Stimulated activated CD4-positive, alpha-beta T cell treated with anti-CD3 and anti-CD28 coated beads, Interleukin-4, amount 100 ng/mL, for 48 hours (primary cell): ENCODE measurements around the gene TFE3.
A peak's percentile ranks its signal among the peaks of the same experiment; 100 is the strongest.

ENCODE experiments used
- DNase-seq, 2 donors: peaks; one replicate each; pipeline ENCODE4 v3.0.0-alpha.2; 2020; ENCODE audit warnings: low read depth in 2 of 2

Gene TFE3

GRCh38 chrX:49061490-49061889, 18.3 kb upstream of the TFE3 start:
- no peak for DNase-seq

- DNase-seq = no peak
Observed at GRCh38 chrX:49060914-49061313, 17.8 kb upstream of the TFE3 start.

- no peak for DNase-seq
Observed at GRCh38 chrX:49059681-49060085, 16.5 kb upstream of the TFE3 start.

- DNase-seq = no peak
Observed at GRCh38 chrX:49059201-49059600, 16.0 kb upstream of the TFE3 start.

- DNase-seq = no peak
Observed at GRCh38 chrX:49058794-49059193, 15.6 kb upstream of the TFE3 start, which contains the start of gene CCDC120. Gene CCDC120, plus strand, starts transcription at chrX:49058999. Its CDS starts 3,043 bp downstream, at chrX:49062042.

GRCh38 chrX:49054073-49054762, 11.1 kb upstream of the TFE3 start:
- no peak for DNase-seq

GRCh38 chrX:49053223-49054072, 10.3 kb upstream of the TFE3 start:
- DNase-seq = peak; percentile 44 to 55

GRCh38 chrX:49043987-49044281, 777 bp upstream of the TFE3 start:
- DNase-seq = no peak

- no peak for DNase-seq
Observed at GRCh38 chrX:49042581-49043219, 457 bp downstream of the TFE3 start.

- DNase-seq = no peak
Observed at GRCh38 chrX:49041744-49042580, 1.2 kb downstream of the TFE3 start.

- no peak for DNase-seq
Observed at GRCh38 chrX:49040376-49040955, 2.7 kb downstream of the TFE3 start.

GRCh38 chrX:49039598-49040375, 3.4 kb downstream of the TFE3 start:
- DNase-seq = peak; percentile 18 to 22

GRCh38 chrX:49037883-49038475, 5.2 kb downstream of the TFE3 start:
- DNase-seq = no peak

- no peak for DNase-seq
Observed at GRCh38 chrX:49030283-49030682, 12.9 kb downstream of the TFE3 start.

- DNase-seq = no peak
Observed at GRCh38 chrX:49029876-49030275, 13.3 kb downstream of the TFE3 start.

- DNase-seq = no peak
Observed at GRCh38 chrX:49019599-49020249, 23.4 kb downstream of the TFE3 start.

GRCh38 chrX:49019050-49019449, 24.1 kb downstream of the TFE3 start:
- no peak for DNase-seq

- no peak for DNase-seq
Observed at GRCh38 chrX:49003696-49004095, 39.5 kb downstream of the TFE3 start.

GRCh38 chrX:49002091-49002935, 40.8 kb downstream of the TFE3 start, which contains the start of gene GRIPAP1:
Gene GRIPAP1, minus strand, starts transcription at chrX:49002264. Its CDS starts 35 bp downstream, at chrX:49002229.
- peak; percentile 58 to 62 for DNase-seq
